NCI-H2171 (cell line): ENCODE data around the gene RAB39B.

Experiments
- DNase-seq: peaks from one replicate; lab custom pipeline; 2025; lab: John Stamatoyannopoulos, UW

The RAB39B gene

DNA sequence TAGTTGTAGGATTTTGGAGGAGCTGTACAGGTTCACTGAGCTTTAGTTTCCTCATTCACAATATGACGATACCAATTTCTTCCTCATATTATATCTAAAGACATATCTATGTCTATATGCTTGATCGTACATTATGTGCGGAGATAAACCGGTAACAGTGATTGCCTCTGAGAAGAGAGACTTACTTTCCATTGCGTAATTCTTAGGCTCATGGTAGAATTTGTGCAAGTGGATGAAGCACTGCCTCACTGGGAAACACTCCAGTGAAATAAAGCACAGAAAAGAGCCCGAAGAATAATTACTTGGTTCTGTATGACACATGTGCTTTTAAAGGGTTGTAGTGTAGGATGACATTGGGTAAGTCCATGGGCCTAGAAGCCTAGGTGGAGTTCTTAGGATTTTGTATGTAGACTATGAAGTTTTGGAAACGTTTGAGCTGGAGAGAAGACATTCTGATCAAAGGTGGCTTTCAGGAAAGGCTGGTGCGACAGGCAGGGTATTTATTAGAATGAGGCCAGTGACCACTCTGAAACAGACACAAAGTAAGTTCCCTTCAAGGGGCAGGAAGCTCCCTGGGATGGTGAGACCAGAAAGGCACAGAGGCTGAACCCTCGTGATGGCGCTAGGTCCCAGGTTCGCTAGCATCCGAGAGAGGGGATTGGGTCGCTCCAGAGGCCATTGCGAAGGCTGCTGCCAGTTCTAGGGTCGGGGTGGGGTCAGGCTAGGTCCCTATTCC is 48.7 kb downstream of the RAB39B start:
- DNase-seq: no peak

DNA sequence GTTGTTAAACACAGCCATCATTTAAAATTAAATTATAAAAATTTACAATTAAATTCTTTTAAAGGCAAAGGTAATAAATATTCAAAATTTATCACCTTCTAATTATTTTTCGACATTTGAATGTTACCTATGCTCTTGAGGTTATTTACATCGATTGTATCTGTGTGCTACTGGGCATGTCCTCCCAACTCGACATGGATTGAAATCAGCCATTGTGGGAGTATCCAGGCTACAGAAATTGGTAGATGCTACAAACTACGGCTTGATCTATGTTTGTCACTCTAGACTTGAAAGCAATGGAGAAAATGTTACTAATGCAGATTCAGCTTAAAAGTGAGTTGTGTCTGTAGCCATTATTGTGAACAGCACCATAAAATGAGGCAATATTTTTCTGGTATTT is 50.6 kb downstream of the RAB39B start:
- no peak for DNase-seq

DNA sequence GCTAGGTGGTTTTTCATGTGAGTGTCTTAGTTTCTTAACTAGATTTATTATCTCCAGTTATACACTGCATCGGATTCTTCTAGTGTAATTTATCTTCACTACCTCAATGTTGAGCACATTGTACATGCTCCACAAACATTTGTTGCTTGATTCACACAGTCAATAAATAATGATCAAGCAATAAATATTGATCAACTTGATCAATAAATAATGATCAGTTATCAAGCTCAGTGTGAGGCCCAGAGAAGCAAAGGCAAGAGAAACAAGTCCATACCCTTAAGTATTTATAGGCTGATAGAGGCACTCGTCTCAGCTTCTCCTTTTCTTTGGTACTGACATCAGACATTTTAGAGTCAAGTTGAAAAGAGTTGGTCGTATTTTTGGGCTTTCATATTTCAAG is 53.1 kb downstream of the RAB39B start:
- no peak for DNase-seq
